GM18519 (cell line): ENCODE measurements around the gene TRAP1.

Experiments
- ATAC-seq: cut with Tn5 transposase; IDR thresholded peaks from one replicate; pipeline ENCODE4 v1.9.1; 2021; ENCODE audit warnings: mild to moderate bottlenecking, moderate library complexity; ENCODE audit not compliant: unreplicated experiment, low FRiP score

The TRAP1 gene

DNA sequence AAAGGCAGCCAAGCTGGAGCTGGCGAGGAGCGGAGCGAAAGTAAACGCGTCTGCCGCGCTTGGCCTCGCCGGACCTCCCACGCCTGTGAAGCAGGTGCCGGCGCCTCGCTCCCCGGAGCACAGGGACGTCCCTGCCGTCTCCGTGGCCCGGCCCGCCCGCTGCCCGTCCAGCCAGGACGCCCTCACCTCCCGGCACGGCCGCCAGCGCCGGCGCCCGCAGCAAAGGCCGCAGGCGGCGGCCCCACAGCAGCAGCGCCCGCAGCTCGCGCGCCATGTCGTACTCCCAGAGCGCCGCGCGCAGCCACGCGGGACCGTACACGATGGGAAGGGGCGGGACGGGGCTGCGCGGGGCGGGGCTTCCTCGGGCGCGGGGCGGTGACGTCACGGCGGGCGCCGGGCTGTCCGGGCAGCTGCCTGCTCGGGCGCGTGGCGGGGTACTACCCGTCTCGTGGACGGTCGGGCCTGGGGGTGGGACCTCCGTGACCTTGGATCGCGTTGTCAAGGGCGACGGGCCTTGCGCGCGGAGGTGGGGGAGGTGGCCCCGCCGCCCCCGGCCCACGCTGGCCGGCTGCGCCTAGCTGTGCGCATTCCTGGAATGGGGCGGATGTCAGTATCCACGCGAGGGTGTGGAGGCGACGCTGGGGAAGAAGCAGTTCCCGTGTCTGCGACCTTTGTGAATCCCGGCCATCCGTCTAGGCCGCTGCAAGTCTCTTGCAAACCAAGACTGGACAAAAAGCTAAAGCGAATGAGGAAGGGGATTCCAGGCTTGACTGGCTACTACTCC lies at the start of gene TRAP1:
TRAP1 (minus strand) TSS at position 290 of the 784 bp plus-strand sequence; CDS start at position 274, 16 bp downstream.
- ATAC-seq, result peak; percentile 71

DNA sequence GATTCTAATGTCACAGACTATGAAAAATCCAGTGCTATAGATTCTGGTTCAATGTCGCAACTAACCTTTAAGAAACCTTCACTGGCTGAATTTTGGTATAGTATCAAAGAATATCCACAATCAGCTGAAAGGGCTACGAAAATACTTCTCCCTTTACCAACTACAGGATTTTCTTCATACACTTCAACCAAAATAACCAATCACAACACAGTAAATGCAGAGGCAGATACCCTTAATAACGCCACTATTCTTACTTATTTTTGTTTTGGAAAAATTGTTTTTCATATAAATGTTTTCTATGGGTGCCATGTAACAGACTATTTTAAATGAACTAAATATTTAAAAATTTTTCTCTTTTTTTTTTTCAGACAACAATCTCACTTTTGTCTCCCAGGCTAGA lies 48.9 kb upstream of the TRAP1 start:
- ATAC-seq, result no peak

DNA sequence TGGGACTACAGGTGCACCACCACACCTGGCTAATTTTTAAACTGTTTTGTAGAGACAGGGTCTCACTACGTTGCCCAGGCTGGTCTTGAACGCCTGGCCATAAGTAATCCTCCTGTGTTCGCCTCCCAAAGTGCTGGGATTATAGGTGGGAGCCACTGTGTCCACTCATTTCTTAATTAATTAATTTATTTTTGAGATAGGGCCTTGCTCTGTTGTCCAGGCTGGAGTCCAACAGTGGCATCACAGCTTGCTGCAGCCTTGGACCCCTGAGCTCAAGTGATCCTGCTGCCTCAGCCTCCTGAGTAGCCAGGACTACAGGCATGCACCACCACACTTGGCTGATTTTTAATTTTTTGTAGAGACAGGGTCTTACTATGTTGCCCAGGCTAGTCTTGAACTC lies 47.1 kb upstream of the TRAP1 start:
- ATAC-seq, result no peak

DNA sequence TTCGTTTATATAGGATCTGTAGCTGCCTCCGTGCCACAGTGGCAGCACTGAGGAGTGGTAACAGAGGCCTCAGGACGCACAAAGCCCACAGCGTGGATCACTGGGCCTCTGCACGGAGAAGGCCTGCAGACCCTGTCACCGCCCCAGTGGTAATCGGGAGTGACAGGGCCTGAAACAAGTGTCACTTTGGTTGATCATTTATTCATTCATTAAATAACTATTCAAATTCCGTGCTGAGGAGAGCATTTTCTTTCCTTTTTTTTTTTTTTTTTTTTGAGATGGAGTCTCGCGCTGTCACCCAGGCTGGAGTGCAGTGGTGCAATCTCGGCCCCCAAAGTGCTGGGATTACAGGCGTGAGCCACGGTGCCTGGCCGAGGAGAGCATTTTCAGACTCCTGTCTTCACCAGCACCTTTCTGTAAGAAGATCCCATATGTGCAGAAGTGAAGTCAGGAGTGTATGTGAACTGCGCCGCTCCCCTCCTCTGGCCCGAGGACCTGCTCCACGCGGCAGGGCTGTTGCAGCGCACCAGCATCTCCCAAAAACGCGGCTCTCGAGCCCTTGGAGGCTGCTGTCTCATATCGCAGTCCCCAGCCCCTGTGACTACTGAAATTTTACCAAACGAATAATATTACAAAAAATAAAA lies 44.9 kb upstream of the TRAP1 start:
- ATAC-seq, result no peak

DNA sequence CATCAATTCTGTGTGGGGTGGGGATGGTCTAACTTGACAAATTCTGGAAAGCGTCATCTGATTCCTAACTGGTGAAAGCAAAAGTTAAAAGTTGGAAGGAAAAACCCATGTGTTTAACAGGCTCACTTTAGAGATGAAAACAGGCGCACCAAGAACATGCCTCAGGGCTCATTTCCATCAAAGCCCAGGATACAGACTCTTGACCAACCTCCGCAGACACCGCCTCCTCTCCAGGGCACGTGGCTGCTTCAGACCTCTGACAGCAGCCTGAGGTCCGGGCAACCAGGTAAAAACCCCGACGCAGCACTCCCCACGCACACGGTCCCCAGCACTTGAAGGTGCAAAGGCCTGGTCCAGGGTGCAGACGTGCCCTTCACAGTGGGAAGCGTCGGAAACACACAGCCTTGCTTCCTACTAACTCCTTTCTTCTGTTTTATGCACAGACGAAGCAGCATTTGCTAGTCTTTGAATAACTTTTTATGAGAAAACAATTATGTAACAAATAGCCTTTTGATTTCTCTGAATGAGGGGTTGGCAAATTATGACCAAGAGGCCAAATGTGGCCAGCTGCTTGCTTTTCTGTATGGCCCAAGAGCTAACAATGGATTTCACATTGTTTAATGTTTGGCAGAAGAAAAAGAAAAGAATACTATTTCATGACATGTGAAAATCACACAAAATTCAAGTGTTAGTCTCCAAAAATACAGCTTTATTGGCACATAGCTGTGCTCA lies 44.2 kb upstream of the TRAP1 start:
- ATAC-seq, result no peak

DNA sequence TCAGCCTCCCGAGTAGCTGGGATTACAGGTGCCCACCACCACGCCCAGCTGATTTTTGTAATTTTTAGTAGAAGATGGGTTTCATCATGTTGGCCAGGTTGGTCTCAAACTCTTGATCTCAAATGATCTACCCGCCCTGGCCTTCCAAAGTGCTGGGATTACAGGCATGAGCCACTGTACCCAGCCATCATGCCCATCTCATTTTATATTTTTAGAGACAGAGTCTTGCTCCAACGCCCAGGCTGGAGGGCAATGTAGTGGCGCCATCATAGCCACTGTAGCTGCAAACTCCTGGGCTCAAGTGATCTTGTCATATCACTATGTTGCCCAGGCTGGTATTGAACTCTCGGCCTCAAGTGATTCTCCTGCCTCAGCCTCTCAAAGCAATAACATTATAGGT lies 43.2 kb upstream of the TRAP1 start:
- ATAC-seq, result no peak

DNA sequence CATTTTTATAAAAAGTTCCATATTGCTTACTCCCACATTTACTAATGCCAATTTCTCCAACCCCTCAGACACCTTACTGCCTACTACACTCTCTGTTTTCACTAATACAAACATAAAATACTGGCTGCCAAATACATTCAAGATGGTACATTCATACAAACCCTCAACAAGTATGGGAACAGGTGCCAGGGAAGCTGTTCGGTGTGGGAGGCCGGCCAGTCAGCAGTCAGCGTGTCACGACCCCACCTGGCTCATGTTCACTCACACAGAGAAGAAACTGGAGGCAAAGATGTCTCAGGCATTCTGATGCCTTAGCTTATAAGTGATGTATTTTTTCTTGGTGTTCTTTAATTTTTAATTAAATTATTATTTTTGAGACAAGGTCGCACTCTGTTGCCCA lies 42.4 kb upstream of the TRAP1 start:
- ATAC-seq, result no peak

DNA sequence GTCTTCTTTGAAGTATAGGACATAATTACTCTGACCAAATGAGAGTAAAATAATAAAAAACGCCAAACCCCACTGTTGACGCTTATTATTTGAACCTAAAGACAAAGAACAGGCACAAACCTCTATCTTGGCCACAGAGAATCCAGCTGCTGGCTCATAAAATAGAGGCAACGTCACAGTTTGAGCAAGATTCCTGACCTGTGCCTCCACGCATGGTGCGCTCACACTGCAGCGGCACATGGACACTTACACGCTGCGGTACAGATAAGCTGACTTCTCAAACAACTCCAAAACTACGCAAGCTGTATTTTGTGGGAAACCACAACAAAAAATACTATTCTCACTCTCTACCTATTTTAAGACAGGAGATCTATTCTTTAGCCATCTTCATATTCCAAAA lies 38.8 kb upstream of the TRAP1 start:
- no peak for ATAC-seq

DNA sequence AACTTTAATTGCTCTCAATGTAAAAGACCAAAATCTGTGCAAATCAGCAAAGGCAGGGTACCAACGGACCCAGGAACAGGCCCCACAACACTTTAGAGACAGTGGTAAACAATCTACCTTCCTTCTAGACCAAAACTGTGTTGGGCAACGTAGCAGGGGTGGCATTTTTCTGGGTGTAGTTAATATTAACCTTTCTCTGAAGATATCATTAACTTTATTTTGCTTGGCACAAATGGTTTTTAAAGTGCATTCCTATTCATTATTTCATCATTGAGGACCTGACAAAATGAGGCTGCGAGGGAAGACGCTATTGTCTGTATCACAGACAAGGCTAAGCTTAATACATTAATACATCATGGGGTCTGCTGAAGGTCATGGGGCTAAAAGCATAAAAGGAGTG lies 37.9 kb upstream of the TRAP1 start:
- no peak for ATAC-seq

DNA sequence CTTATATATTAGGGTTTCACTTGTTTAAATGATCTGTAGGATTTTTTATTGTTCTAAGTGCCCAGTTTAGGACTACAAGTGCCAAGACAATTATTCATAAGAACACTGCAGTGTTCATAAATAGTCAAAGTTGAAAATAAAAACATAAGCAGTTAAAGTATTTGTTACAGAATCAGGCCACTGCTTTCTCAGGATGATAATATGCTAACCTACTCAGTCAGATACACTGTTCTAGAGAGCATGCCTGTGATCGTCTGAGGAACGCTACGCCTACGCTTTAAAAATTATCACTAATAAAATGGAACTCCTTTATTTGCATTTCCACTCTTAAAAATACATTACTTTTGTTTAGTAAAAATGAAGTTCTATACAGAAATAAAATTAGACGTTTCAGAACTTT lies 37.4 kb upstream of the TRAP1 start:
- ATAC-seq, result no peak

DNA sequence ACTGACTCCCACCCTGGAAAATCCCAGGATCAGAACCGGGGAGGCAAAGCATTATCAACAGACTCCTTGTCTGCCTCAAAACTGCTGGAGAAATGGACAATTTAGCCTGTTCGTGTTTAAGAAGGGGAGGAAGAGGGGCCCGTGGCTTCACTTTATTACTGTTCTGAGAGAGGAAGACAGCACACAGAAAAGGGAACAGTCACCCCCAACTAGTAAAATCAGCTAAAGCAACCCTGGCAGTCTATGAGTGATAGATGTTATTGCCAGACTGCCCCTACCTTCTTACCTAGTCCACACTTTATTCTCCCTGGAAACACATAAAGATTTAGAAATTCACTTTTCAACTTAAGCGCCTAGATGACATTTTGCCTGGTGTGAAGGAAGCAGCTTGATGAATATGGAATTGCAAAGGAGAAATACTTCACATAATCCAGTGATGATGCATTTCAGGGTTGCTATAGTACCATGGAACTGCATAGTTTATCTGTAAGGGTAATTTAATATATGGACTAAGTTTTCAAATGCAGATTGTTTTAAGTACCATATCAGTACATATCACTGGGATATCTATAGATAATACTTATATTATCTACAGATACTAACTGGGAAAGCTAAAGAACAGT lies 36.9 kb upstream of the TRAP1 start:
- no peak for ATAC-seq

DNA sequence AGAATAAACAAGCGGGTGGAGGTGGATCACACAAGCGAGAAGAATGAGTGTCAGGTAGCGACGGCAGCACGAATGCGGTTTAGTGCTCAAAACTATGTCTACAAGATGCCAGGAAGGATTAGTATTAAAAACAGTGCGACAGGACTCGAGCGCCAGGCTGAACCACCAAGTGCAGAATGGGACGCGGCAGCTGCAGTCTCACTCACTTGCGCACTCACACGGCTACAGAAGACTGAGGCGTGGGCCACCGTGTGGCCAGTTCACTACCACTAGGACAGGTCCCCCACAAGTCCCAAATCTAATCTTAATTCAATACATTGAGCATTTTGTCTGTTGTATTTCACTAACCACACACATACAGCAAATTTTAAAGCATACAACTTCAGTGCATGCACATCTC lies 35.7 kb upstream of the TRAP1 start:
- no peak for ATAC-seq

DNA sequence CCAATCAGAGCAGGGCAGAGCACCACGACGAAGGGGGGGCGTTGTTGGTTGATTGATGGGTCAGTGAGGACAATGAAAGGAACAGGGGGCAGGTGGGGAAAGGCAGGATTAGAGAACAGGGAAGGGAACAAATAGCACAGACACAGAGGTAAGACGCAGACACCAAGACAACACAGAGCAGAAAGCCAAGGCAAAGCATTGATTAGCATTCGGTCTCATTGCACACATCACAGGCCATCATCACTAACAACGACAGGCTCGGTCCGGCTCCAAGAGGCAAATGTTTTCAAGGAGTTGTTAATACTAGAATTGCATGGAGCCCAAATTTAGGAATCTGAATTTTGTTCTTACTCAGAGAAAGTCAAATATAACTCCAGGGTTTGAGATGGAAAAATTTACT lies 34.6 kb upstream of the TRAP1 start:
- no peak for ATAC-seq

DNA sequence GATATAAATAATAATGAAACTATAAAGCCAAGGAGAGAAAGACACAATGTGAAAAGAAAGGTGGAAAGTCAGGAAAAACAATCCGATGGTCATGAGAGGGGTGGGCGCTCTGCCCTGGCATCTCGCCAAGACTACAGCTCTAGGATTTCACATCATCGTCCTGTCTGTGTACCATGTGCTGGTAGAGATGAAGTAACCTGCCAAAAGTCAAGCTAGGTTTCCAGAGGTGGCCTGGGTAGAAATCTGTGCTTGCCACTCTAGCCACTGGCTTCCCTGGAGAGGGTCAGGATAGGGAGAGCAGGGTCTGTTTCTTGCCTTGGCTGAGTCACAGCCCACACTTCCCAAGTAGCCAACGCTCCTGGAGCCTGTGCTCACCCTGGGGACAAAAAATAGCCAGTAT lies 31.0 kb upstream of the TRAP1 start:
- ATAC-seq, result no peak

DNA sequence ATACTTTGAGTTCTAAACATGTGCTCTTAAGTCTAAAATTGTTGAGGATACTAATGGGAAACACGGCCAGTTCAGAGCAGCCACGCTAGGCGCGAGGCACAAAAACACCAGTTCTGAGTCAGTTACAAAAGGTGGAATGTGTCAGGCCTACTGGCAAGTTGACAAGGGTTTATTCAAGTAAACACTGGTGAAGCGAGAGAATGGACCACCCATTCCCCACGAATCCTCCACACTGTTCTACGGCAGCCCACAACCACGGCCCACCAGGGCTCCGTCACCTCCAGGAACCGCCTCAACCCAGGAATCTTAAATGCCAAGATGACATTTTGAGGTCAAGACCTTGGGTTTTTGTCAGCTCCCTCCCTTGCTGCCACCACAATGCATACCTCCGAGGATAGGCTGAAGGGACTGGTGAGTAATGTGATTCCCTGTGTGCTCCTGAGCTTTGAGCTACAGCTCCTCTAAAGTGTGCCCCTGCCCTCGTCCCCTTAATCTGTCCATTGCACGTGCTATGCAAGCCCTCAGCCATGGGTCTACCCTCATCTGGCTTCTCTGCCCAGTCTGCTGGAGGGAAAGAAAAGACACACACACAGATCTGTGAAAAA lies 28.5 kb upstream of the TRAP1 start:
- ATAC-seq, result no peak

DNA sequence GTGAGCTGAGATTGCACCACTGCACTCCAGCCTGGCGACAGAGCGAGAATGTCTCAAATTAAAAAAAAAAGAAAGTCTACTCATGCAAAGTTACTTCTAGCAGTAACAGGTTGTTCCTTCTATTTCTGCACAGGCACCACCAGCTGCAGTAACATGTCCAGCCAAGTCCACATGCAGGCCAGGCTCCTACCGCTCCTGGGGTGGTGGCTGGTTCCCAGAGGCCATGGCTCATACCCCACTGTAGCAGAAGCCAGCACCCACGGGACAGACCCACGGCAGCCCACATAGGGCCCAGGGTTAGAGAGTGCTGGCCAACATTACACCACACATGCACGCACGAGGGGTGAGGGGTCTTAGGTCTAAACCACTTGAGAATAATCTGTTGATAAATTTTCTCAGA lies 26.7 kb upstream of the TRAP1 start:
- no peak for ATAC-seq

DNA sequence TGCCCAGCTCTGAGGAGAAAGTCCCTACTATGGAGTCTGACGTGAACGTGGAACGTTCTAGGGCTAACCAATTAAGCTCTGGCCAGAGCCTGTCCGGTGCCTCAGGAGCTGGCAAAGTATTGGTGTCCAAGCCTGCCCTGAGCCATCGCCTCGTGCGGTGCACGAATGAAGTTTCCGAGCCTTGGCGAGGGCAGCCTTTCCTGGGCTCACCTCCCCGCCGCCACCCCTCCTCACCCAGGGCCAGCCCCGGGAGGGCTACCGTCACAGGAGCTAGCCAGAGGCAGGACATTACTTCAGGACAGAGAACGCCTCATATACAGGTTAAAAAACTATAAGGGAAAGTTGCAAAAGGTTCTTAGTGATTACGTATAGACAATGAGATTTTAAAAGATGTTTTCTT lies 23.6 kb upstream of the TRAP1 start:
- ATAC-seq, result no peak

DNA sequence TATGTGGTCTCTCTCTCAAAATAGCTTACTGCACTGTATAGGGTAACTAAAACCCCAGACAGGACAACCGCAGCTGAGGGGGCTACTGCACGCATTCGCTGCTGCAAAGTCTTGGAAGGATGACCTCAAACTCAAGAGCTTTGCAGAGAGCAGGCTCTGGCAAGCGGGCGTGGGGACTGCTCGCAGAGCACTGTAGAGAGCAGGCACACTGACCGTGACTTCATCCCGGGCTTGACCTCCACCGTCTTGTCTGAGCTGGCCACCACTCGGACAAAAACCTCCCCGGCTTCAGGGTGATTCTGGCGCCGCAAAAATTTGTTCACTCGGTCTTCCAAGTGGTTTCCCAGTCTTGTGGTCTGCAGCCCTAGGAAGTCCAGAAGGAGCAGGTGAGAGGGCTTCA lies 22.9 kb upstream of the TRAP1 start:
- no peak for ATAC-seq

DNA sequence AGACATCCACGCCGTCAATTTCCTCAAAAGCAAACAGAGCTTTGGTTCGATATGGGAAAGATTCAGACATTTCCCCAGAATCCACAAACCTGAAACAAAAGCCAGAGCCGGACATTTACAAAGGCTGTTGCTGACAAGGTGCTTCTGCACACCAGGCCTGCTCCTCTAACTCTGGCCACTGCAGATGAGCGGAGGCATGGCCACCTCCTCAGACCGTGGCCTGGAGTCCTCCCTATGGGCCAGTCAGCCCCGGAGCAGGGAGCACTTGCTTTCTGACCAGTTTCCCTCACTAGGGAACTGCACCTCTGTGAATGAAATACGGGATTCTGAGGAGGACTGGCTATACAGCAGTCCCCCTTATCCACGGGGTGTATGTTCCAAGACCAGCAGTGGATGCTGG lies 22.3 kb upstream of the TRAP1 start:
- ATAC-seq, result no peak

DNA sequence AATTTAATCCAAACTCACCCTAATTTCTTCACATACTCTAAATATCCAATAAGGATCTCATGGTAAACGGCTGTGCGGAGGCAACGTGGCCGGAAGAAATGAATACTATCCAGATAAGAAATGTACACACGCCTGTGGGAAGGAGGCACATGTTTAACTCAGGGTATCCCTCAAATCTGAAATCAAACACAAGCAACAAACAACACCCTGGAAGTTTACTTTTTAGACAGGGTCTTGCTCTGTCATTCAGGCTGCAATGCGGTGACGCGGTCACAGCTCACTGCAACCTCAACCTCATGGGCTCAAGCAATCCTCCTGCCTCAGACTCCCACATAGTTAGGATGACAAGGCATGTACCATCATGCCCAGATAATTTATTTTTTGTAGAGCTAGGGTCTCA lies 21.2 kb upstream of the TRAP1 start:
- ATAC-seq, result no peak

DNA sequence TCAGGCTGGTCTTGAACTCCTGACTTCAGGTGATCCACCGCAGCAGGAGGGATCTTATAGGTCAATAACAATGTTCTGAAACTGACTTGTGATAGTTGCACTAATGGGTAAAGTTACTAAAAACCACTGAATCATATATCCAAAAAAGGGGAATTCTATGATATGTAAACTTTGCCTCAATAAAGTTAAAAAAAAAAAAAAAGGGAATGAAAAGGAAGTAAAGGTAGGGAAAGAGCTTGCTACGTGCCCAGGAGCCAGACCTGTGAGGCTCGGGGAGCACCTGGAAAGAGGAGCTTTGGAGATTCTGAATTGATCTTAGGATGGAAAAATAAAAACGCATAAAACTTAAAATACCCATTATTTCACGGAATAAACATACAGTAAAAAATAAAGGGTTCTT lies 20.8 kb upstream of the TRAP1 start:
- no peak for ATAC-seq
